Fibroblast of pulmonary artery (primary cell): ENCODE results near the gene WWOX.

Experiments
- DNase-seq: peaks from one replicate; pipeline ENCODE4 v3.0.0-alpha.2; 2010; ENCODE audit warnings: low read depth
- H3K4me3 ChIP-seq: replicated peaks from 2 replicates; pipeline ENCODE4 v1.5.1; 2011; ENCODE audit warnings: low read depth, mild to moderate bottlenecking, control low read depth, low read length, moderate library complexity
- CTCF ChIP-seq: IDR thresholded peaks from 2 replicates; pipeline ENCODE4 v1.5.1; 2011; ENCODE audit warnings: mild to moderate bottlenecking, control low read depth, low read length, inconsistent platforms; ENCODE audit errors: missing control alignments

Gene WWOX

GRCh38 chr16:78749745-78750268, 650.4 kb downstream of the WWOX start:
- TF ChIP-seq CTCF = no peak
- no peak for DNase-seq
- no peak overlapping the region for H3K4me3 ChIP-seq

- DNase-seq = no peak
- H3K4me3 ChIP-seq = no peak overlapping the region
- no peak for TF ChIP-seq CTCF
Observed at GRCh38 chr16:78750611-78751010, 651.2 kb downstream of the WWOX start.

GRCh38 chr16:78751601-78752000, 652.1 kb downstream of the WWOX start:
- TF ChIP-seq CTCF = no peak
- H3K4me3 ChIP-seq = no peak overlapping the region
- DNase-seq = no peak

- TF ChIP-seq CTCF = no peak
- no peak overlapping the region for H3K4me3 ChIP-seq
- no peak for DNase-seq
Observed at GRCh38 chr16:78754713-78755112, 655.3 kb downstream of the WWOX start.

- DNase-seq = no peak
- TF ChIP-seq CTCF = no peak
- no peak overlapping the region for H3K4me3 ChIP-seq
Observed at GRCh38 chr16:78755751-78756661, 656.6 kb downstream of the WWOX start.

- TF ChIP-seq CTCF = no peak
- DNase-seq = no peak
- H3K4me3 ChIP-seq = no peak overlapping the region
Observed at GRCh38 chr16:78759596-78759995, 660.1 kb downstream of the WWOX start.
